GM06990 (cell line): ENCODE measurements around the gene IHH.

Experiments used
- DNase-seq: peaks from one replicate; pipeline ENCODE4 v3.0.0-alpha.2; 2011; ENCODE audit not compliant: insufficient read length; ENCODE audit errors: extremely low read depth
- H3K27me3 ChIP-seq: replicated peaks from 2 replicates; pipeline ENCODE4 v1.6.0; 2011; ENCODE audit warnings: low read length; ENCODE audit not compliant: control insufficient read depth, insufficient read depth
- H3K36me3 ChIP-seq: 2 replicates; pipeline ENCODE4 v1.5.1; 2011; ENCODE audit warnings: low read length; ENCODE audit not compliant: control insufficient read depth, insufficient read depth
- H3K4me3 ChIP-seq: replicated peaks from 2 replicates; pipeline ENCODE4 v1.5.1; 2011; ENCODE audit warnings: low read depth, mild to moderate bottlenecking, control low read depth, low read length
- TF ChIP-seq, protein P1 (sequence below): IDR thresholded peaks from 2 replicates; pipeline ENCODE4 v1.5.1; 2011; ENCODE audit warnings: low read length, control low read depth, mild to moderate bottlenecking, inconsistent platforms; ENCODE audit not compliant: insufficient read depth, poor library complexity, severe bottlenecking

The IHH gene

DNA sequence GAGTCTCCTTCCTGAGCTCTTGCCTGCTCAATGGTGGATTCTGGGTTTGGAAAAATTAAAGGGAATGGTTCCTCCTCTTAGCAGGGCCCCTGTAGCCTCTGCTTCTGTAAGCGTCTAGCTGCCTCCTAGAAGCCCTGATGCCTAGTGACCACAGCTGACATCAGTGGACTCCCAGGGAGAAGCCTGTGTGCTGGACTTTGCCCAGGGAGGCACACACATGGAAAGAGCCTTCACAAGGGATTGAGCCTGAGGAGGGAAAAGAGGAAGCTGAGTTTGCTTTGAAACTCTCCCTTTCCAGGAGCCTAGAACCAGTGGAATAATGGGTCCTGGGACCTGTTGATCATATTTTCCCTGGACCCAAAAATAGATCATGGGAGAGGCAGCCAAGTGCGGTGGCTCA is 18.0 kb downstream of the IHH start:
- TF ChIP-seq, protein P1, sequence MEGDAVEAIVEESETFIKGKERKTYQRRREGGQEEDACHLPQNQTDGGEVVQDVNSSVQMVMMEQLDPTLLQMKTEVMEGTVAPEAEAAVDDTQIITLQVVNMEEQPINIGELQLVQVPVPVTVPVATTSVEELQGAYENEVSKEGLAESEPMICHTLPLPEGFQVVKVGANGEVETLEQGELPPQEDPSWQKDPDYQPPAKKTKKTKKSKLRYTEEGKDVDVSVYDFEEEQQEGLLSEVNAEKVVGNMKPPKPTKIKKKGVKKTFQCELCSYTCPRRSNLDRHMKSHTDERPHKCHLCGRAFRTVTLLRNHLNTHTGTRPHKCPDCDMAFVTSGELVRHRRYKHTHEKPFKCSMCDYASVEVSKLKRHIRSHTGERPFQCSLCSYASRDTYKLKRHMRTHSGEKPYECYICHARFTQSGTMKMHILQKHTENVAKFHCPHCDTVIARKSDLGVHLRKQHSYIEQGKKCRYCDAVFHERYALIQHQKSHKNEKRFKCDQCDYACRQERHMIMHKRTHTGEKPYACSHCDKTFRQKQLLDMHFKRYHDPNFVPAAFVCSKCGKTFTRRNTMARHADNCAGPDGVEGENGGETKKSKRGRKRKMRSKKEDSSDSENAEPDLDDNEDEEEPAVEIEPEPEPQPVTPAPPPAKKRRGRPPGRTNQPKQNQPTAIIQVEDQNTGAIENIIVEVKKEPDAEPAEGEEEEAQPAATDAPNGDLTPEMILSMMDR: no peak
- no peaks in the 10 kb centered on the region for H3K36me3 ChIP-seq
- DNase-seq: no peak
- H3K4me3 ChIP-seq: no peak overlapping the region
- H3K27me3 ChIP-seq: no peaks in the 10 kb centered on the region; the same call in 1 of the 2 replicates

DNA sequence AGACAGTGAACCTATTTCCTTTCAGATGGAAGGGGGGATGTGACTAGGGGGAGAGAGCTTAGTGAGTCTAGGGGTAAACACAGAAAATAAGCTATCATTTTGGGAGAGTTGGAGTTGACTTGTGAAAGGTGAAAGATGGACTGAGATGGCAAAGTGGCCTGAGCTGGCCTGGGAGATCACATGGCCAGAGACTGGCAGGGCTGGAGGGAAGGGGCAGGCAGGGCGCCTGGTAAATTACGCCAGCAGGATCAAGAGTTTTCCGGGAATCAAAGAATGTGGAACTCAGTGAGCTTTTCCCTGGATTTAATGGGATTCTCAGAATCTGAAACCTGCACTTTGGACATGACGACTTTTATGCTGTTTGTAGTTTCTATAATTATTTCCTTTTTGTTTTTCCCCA is 18.6 kb downstream of the IHH start:
- DNase-seq: no peak
- no peaks in the 10 kb centered on the region for H3K36me3 ChIP-seq
- TF ChIP-seq, protein P1: no peak
- H3K4me3 ChIP-seq: no peak overlapping the region
- H3K27me3 ChIP-seq: no peaks in the 10 kb centered on the region; the same call in 1 of the 2 replicates

DNA sequence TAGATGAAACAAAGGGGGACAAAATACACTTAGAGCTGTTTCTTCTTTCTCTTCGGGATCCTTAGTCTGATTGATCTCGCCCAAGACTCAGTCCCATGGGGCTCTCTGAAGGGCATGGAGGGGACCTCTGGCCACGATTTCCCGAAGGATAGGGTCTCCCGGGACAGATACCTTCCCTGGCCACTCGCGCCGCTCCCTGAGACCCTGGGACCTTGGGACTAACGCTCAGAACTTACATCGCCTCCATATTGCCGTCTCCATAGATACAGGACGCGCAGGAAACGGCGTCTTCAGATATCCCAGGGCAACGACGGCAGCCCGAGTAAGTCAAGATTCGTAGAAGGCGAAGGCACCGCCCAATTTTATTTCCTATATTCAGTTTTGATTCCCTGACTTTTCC is 19.5 kb downstream of the IHH start, which contains the start of gene CFAP65:
TSS of gene CFAP65 (minus strand) at position 265 of the 400 bp plus-strand sequence. CDS start 2,468 bp downstream, outside the sequence.
- TF ChIP-seq, protein P1: no peak
- DNase-seq: no peak
- Histone ChIP-seq H3K4me3 (no peak within 1 kb of the TSS), H3K36me3 (no peaks in the 10 kb centered on the region), H3K27me3 (no peaks in the 10 kb centered on the region; the same call in 1 of the 2 replicates)

DNA sequence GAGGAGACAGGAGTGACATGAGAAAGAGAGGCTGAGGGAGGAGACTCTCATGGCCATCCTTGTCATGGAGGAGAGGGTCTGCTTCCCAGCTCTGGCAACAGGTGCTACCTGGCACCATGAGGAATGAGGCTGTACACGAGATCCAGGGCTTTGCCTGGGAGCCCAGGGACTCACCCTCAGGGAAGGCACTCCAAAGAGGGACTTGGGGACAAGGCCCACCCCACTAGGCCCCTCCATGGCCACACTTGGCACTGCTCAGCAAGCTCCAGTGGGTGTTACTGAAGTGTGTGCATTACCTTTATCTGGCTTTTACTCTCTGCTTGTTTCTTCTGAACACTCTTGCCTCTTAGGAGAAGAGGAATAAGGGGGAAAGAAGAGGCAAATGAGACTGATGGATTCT is 22.1 kb downstream of the IHH start:
- TF ChIP-seq, protein P1: no peak
- Histone ChIP-seq H3K27me3 (no peaks in the 10 kb centered on the region; the same call in 1 of the 2 replicates), H3K4me3 (no peak overlapping the region), H3K36me3 (no peaks in the 10 kb centered on the region)
- no peak for DNase-seq

DNA sequence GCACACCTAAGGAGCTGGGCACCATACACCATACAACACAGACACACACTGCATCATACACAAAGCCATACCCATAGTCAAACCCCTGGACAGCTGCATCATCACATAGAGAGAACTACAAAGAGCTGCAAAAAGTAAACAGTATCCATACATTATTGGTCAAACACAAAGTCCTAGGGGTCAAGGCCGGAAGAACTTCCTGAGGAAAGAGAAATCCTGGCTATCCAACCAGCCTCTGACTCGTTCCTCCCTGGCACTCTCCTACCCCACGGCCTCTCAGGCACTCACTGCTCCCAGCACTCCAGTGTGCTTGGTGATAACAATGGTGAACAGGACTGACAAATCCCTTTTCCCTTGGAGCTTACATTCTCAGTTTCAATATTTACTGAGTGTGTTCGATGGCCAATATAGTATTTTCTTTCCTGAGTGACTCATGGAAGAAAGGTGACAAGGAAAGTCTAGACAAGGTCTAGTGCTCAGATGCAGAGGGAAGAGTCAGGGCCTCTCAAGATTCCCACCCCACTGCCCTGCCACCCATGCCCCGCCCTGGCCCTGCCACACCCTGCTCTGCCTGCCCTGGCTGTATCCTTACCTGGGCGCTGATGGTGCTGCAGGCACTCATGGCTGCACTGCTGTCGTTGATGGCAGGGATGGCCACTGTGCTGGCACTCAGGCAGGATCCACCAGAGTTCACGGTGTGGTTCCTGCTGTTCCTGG is 22.8 kb downstream of the IHH start:
- TF ChIP-seq, protein P1: no peak
- no peak overlapping the region for H3K4me3 ChIP-seq
- DNase-seq: no peak
- no peaks in the 10 kb centered on the region; the same call in 1 of the 2 replicates for H3K27me3 ChIP-seq
- H3K36me3 ChIP-seq: no peaks in the 10 kb centered on the region

- no peaks in the 10 kb centered on the region for H3K36me3 ChIP-seq
- H3K4me3 ChIP-seq: no peak overlapping the region
- TF ChIP-seq, protein P1: no peak
- no peak for DNase-seq
- no peaks in the 10 kb centered on the region; the same call in 1 of the 2 replicates for H3K27me3 ChIP-seq
These were observed 24.8 kb downstream of the IHH start for GRCh38 chr2:219035942-219036341.
